HG02571 (cell line): ENCODE data around the gene CDH13.

Experiments
- ATAC-seq: cut with Tn5 transposase; IDR thresholded peaks from one replicate; pipeline ENCODE4 v1.9.1; 2021; ENCODE audit warnings: mild to moderate bottlenecking, moderate library complexity; ENCODE audit not compliant: unreplicated experiment

Gene CDH13

GRCh38 chr16:83269048-83269447 is 642.3 kb downstream of the CDH13 start:
- ATAC-seq, result no peak

- ATAC-seq, result no peak
Observed at GRCh38 chr16:83269541-83269940, 642.8 kb downstream of the CDH13 start.

- ATAC-seq, result no peak
Observed at GRCh38 chr16:83270061-83270460, 643.3 kb downstream of the CDH13 start.

- ATAC-seq, result no peak
Observed at GRCh38 chr16:83270640-83271039, 643.9 kb downstream of the CDH13 start.

- ATAC-seq, result no peak
Observed at GRCh38 chr16:83271123-83271522, 644.4 kb downstream of the CDH13 start.

GRCh38 chr16:83271970-83272575 is 645.3 kb downstream of the CDH13 start:
- no peak for ATAC-seq

GRCh38 chr16:83272843-83273242 is 646.1 kb downstream of the CDH13 start:
- ATAC-seq, result no peak

GRCh38 chr16:83273504-83274173 is 646.9 kb downstream of the CDH13 start:
- no peak for ATAC-seq

- no peak for ATAC-seq
Observed at GRCh38 chr16:83279251-83279650, 652.5 kb downstream of the CDH13 start.

GRCh38 chr16:83285921-83286320 is 659.2 kb downstream of the CDH13 start:
- no peak for ATAC-seq

- no peak for ATAC-seq
Observed at GRCh38 chr16:83296505-83296904, 669.7 kb downstream of the CDH13 start.

- ATAC-seq, result no peak
Observed at GRCh38 chr16:83298541-83298940, 671.8 kb downstream of the CDH13 start.

- no peak for ATAC-seq
Observed at GRCh38 chr16:83300326-83300725, 673.6 kb downstream of the CDH13 start.

GRCh38 chr16:83301971-83302370 is 675.2 kb downstream of the CDH13 start:
- no peak for ATAC-seq

GRCh38 chr16:83302853-83303252 is 676.1 kb downstream of the CDH13 start:
- no peak for ATAC-seq

- ATAC-seq, result no peak
Observed at GRCh38 chr16:83305092-83305491, 678.3 kb downstream of the CDH13 start.

- no peak for ATAC-seq
Observed at GRCh38 chr16:83306961-83307593, 680.3 kb downstream of the CDH13 start.

GRCh38 chr16:83307594-83307992 is 680.8 kb downstream of the CDH13 start:
- no peak for ATAC-seq

- no peak for ATAC-seq
Observed at GRCh38 chr16:83308414-83308813, 681.6 kb downstream of the CDH13 start.

GRCh38 chr16:83310816-83311215 is 684.0 kb downstream of the CDH13 start:
- no peak for ATAC-seq

- no peak for ATAC-seq
Observed at GRCh38 chr16:83312015-83312717, 685.4 kb downstream of the CDH13 start.
